GM12874 (cell line): ENCODE data around the gene NPTXR.

Experiments used
- CTCF ChIP-seq: IDR thresholded peaks from 2 replicates; pipeline ENCODE4 v1.5.1; 2011; ENCODE audit warnings: low read depth, mild to moderate bottlenecking, control low read depth, low read length, moderate library complexity; ENCODE audit not compliant: insufficient read depth

The NPTXR gene

DNA sequence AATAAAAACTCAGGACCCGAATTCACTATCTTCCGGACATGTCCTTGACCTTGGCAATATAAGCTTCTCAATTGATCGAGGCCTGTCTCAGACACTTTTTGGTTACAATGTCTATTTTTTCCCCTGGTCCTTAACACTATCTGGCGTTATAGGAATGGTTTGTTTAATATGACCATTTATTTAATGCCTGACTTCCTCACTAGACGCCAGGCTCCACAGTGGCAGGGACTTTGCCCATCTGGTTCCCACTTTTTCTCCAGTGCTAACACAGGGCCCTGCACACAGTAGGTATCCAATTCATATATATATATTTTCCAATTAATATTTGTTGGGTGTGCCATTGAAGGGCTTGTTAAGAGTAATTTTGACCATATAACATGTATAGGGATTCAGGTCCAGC is 36.1 kb upstream of the NPTXR start:
- TF ChIP-seq CTCF, result no peak

- no peak for TF ChIP-seq CTCF
These were observed 35.4 kb upstream of the NPTXR start for GRCh38 chr22:38879108-38879729.

DNA sequence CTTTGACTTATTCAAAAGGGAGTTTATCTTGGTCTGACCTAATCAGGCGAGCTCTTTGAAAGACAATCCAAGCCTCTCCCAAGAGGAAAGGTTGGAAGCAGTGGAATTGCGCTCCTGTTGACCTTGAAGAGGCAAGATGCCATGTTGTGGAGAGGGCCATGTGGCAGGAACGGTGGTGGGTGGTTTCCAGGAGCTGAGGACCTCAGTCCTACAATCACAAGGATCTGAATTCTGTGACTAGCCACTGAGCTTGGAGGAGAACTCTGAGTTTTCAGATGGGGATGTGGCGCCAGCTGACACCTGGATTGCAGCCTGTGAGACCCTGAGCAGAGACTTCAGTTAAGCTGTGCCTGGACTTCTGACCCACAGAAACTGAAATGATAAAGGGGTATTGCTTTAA is 34.2 kb upstream of the NPTXR start:
- TF ChIP-seq CTCF, result no peak

- no peak for TF ChIP-seq CTCF
These were observed 30.8 kb upstream of the NPTXR start for GRCh38 chr22:38874529-38875222.

DNA sequence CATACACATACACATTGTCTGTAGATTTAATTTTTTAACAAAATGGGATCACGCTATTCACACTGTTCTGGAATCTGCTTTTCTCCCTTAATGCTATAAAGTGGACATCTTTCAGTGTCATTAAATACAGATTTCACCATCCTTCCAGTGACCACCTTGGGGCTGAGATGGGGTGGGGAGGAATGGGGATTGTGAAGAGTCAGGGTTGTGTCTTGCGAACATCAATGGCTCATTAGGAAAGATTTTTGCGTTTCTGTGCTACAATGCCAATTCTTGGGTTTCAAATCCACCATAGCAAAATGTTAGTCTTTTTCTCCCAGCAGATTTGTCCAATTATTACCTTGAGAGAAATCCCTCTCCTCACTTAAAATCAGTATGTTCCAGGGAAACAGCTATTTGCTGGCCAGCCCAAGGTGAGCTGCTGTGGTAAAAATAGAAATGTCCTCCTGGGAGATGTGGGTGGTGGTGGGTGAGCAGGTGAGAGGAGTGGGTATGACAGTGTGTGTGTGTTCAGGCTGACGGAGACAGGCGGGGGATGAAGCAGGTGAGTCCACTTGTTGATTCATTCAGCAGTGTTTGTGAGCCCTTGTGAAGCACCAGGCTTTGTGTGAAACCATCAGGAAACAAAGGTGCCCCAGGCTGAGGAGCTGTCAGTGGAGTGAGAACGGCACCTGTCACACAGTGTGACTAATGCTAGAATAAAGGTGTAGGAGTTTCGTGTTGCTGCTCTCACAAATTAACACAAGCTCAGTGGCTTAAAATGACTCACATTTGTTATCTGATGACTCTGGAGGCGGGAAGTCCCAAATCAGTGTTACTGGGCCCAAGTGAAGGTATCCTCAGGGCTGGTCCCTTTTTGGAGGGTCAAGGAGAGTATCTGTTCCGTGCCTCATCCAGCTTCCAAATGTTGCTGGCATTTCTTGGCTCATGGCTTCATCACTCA is 29.9 kb upstream of the NPTXR start:
- no peak for TF ChIP-seq CTCF

GRCh38 chr22:38872831-38873248 is 29.0 kb upstream of the NPTXR start:
- no peak for TF ChIP-seq CTCF

- TF ChIP-seq CTCF, result no peak
These were observed 28.5 kb upstream of the NPTXR start, which contains the start of gene CBX6 for GRCh38 chr22:38872172-38872830. CBX6 (minus strand) TSS chr22:38872216; CDS start chr22:38872190, 26 bp downstream.
